ENCODE results near the gene ENAH.

- TF ChIP-seq CTCF (IDR thresholded peaks at IDR 0.05) (no peak), POLR2A (IDR thresholded peaks at IDR 0.05) (no peak)
These were observed 45.6 kb downstream of the ENAH start for GRCh38 chr1:225607355-225607754.
